GM19467 (cell line): ENCODE measurements around the gene TREX2.

Experiments used
- ATAC-seq: cut with Tn5 transposase; IDR thresholded peaks from one replicate; pipeline ENCODE4 v1.9.1; 2021; ENCODE audit warnings: mild to moderate bottlenecking, moderate library complexity; ENCODE audit not compliant: unreplicated experiment

TREX2 gene

GRCh38 chrX:153440556-153441135 is 5.2 kb downstream of the TREX2 start:
- no peak for ATAC-seq

- no peak for ATAC-seq
Observed at GRCh38 chrX:153439977-153440376, 5.9 kb downstream of the TREX2 start.

- no peak for ATAC-seq
Observed at GRCh38 chrX:153438532-153438931, 7.3 kb downstream of the TREX2 start.

DNA sequence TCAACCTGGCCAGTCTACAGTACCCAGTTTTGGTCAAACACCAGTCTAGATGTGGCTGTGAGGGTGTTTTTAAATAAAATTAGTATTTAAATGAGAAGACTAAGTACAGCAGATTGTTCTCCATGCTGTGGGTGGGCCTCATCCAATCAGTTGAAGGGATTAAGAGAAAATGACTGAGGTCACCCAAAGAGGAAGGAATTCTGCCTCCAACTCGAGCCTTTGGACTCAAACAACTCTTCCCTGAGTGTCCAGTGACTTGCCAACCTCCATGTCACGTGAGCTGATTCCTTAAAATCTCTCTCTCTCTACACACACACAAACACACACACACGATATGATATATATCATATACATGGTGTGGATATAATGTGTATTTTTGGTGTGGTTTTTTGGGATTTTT is 10.0 kb downstream of the TREX2 start:
- ATAC-seq = no peak

DNA sequence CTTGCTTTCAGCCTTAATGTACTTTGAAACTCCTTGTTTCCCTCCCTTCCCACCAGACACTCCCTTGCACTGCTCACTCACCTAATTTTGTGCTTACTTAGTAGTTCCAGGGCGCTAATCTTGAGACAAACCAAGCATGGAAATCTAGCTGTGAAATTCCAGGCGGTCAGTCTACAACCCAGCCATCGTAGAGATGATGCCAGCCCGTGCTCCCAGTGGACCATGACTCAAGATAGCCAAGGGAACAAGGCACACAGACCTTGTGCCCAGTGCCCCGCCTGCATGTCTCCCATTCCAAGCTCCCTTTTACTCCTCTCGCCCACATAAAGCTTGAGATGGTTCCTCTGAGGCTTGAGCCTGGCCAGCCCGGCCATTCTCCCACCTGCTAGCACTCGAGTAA is 11.1 kb downstream of the TREX2 start:
- ATAC-seq = no peak

- ATAC-seq = no peak
Observed at GRCh38 chrX:153433781-153434285, 12.0 kb downstream of the TREX2 start.

DNA sequence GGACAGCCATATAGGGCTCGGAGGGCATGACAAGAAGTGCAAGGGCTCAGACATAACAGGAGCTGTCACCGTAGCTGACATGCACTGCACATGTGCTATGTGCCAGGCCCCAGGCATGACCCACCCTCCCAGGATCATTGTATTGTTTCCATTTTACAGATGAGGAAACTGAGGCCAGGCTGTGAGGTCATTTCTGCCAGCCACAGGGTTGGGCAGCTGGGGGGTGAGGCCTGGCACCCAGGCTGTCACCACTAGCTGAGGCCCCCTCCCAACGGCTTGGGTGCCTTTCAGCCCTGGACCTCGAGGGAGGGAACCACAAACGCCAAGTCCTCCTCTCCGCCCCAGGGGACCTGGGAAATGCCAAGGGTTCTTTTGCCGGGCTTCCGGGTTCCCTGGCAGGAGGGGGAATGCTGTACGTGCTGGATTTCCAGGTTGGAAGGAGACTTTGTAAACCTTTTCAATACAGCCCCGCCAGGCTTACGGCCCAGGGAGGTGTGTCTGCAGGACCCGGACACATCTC is 12.6 kb downstream of the TREX2 start:
- no peak for ATAC-seq

- no peak for ATAC-seq
Observed at GRCh38 chrX:153430796-153431195, 15.1 kb downstream of the TREX2 start.

- no peak for ATAC-seq
Observed at GRCh38 chrX:153426204-153426603, 19.7 kb downstream of the TREX2 start.

- no peak for ATAC-seq
Observed at GRCh38 chrX:153423652-153424051, 22.2 kb downstream of the TREX2 start.

- ATAC-seq = no peak
Observed at GRCh38 chrX:153421856-153422255, 24.0 kb downstream of the TREX2 start.

DNA sequence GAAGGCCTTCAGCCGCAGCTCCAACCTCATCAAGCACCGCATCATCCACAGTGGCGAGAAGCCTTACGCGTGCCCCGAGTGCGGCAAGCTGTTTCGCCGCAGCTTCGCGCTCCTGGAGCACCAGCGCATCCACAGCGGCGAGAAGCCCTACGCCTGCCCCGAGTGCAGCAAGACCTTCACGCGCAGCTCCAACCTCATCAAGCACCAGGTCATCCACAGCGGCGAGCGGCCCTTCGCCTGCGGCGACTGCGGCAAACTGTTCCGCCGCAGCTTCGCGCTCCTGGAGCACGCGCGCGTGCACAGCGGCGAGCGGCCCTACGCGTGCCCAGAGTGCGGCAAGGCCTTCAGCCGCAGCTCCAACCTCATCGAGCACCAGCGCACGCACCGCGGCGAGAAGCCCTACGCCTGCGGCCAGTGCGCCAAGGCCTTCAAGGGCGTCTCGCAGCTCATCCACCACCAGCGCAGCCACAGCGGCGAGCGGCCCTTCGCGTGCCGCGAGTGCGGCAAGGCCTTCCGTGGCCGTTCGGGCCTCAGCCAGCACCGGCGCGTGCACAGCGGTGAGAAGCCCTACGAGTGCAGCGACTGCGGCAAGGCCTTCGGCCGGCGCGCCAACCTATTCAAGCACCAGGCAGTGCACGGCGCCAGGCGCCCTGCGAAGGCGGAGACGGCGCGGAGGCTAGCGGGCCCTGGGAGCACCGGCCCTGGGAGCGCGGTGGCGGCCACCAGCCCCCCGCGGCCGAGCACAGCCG is 24.8 kb downstream of the TREX2 start:
- ATAC-seq = no peak

- no peak for ATAC-seq
Observed at GRCh38 chrX:153417637-153418036, 28.2 kb downstream of the TREX2 start.

DNA sequence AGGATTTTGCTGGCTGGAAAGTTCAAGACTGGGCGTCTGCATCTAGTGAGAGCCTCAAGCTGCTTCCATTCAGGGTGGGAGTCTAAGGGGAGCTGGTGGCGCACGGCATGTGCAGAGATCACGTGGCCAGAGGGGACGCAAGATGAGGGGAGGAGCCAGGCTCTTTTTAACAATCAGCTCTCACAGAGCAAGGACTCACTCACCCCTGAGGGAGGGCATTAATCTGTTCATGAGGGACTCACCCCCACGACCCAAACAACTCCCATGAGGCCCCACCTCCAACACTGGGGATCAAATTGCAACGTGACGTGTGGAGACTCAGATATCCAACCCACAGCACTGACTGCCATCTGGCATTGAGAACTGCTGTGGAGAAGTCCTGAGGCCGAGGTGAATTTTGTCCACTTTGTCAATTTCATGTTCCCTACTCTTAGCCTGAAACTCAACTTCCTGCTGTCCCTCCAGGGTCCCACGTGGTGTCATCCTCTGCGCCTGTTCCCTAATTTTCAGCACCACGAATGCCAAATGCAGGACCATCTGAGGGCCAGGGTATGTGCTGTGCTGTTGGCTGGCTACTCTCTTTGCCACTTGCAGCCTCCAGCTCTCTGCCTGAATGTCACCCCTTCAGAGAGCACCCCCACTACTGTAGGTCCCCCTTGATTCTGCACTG is 28.9 kb downstream of the TREX2 start:
- no peak for ATAC-seq

GRCh38 chrX:153414856-153415510 is 30.9 kb downstream of the TREX2 start:
- no peak for ATAC-seq

DNA sequence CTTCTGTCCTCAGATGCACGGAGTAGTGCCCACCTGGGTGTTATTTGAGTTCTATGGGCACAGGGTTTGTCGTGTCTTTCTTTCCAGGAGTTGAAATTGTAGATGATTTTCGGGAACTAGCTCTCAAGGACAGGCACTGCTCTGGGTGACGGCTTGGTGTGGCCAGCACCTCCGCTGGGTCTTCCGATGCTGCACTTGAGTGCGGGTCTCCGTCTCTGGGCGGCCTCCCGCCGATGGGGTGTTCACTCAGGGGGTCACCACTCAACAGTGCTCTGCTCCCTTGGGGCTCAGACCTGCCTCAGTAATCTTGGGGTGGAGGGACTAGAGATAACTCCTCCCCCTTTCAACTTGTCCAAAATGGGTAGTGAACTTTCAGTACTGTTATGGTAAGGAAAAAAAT is 32.1 kb downstream of the TREX2 start:
- ATAC-seq = no peak

- ATAC-seq = no peak
Observed at GRCh38 chrX:153412746-153413720, 32.8 kb downstream of the TREX2 start.

- no peak for ATAC-seq
Observed at GRCh38 chrX:153411988-153412574, 33.8 kb downstream of the TREX2 start.

GRCh38 chrX:153411255-153411987 is 34.4 kb downstream of the TREX2 start, which contains the start of gene ZFP92:
Gene ZFP92, plus strand, starts transcription at chrX:153411472. Its CDS starts 6,851 bp downstream, at chrX:153418323.
- no peak for ATAC-seq
